ENCODE measurements around the gene PALD1. TPM values are rescaled to one million over a fixed set of nuclear protein-coding genes. Genes with fewer than 3 reads are reported as not detected.

Gene PALD1
- total RNA-seq, 6 experiments from 2014 or later = 0.81 to 2.9 (median 1.3) TPM

DNA sequence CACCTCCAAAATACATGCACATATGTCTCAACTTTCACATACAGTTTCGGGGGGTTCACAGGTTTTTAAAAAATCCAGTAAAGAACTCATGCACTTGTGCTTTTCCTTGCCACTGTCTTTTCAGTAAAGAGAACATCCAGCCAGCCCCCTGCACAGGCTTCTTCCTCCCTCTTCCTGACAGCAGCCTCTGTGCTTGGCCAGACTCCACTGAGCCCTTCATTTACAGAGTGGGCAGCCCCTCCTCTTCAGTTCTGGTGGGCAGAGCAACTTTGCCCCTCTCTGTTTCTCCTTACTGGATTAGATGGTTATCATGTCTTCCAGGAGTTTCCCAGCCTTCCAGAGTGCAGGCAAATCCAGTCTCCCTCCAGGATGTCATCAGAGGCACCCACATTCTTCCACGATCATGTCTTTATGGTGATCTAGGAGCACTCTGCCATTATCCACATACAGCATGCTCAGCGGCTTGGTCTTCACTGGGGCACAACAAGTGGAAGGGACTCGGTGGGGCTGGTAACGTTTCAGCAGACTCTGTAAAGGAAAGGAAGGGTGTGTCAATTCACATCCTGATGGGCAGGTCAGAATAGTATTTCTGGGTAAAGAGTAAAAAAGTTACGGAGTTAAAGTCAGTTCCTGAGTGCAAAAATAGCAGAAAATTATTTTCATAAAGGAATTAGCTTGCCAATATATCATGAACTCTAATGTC lies 45.9 kb upstream of the PALD1 start:
- no peak for ATAC-seq
- intact Hi-C loops (cut with DNase I) = no loop called here
- TF ChIP-seq POLR2A (IDR thresholded peaks at IDR 0.05) (no peak), CTCF (IDR thresholded peaks at IDR 0.05) (no peak)
- Histone ChIP-seq H3K4me3 (no peak overlapping the region), H3K4me1 (peaks cover 0 to 23% (median 9%) of the 10 kb centered on the region in 4 donors), H3K36me3 (peaks cover 0 to 11% (median 1%) of the 10 kb centered on the region in 4 donors), H3K27me3 (no peaks in the 10 kb centered on the region), H3K27ac (no peak overlapping the region), H3K9me3 (no peaks in the 10 kb centered on the region)
- no peak for DNase-seq
- 72% methylated on average over 6 of the region's 6 CpGs for WGBS (ENCODE audit: insufficient coverage, low coverage, low lambda C conversion rate, missing lambda C conversion rate)

- Histone ChIP-seq H3K27ac (no peak overlapping the region), H3K36me3 (peaks cover 0 to 1% (median 0%) of the 10 kb centered on the region in 4 donors), H3K4me3 (no peak overlapping the region), H3K27me3 (no peaks in the 10 kb centered on the region), H3K9me3 (no peaks in the 10 kb centered on the region), H3K4me1 (peaks cover 0 to 20% (median 9%) of the 10 kb centered on the region in 4 donors)
- intact Hi-C loops (cut with DNase I) = no loop called here
- WGBS (ENCODE audit: insufficient coverage, low coverage, low lambda C conversion rate, missing lambda C conversion rate) = 84% methylated on average over 6 of the region's 9 CpGs
- no peak for TF ChIP-seq POLR2A (IDR thresholded peaks at IDR 0.05)
- TF ChIP-seq CTCF (IDR thresholded peaks at IDR 0.05) = no peak
- ATAC-seq = no peak
- no peak for DNase-seq
These were observed 44.8 kb upstream of the PALD1 start for GRCh38 chr10:70433581-70434280.

DNA sequence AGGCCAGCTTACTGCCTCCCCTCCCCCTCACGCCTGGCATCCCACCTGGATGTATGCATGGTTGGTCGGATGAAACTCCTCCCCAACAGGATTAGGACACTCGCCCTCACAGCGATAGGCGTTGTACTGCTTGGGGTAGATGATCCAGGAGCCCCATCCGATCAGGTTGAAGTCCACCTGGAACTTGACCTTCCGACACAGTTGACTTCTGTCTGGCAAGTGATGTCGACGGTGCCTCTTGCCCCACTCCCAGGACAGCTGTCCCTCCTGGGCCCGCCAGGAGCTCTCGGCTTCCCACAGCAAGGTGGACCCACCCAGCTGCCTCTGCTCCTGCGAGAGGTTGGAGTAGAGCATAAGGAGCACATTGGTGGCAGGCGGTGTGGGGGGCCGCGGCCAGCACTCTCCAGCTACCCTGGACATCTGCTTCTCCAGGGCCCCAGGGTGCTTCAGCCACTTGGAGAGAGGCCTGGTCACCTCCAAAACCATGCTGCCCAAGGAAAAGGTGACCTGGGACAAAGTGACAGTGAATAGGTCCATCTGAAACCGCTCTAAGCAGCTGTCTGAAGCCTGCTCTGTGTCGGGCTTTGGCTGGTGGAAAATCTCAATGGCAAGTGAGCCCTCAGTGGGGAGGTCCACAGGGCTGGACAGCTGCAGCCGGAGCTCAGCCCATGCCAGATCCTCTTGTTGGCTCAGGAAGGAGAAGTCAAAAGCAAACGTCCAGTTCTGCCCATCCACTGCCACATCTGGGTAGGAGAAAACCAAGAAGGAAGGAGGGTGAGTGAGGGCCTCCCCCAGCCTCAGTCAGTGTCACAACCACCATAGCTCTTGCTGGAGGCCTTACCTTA lies 43.1 kb upstream of the PALD1 start:
- TF ChIP-seq POLR2A (IDR thresholded peaks at IDR 0.05) (no peak), CTCF (IDR thresholded peaks at IDR 0.05) (no peak)
- no peaks in the 10 kb centered on the region for H3K36me3 ChIP-seq
- peaks cover 0 to 6% (median 2%) of the 10 kb centered on the region in 4 donors for H3K4me1 ChIP-seq
- no peaks in the 10 kb centered on the region for H3K9me3 ChIP-seq
- H3K4me3 ChIP-seq = no peak overlapping the region
- peaks cover 0 to under 1% of the 10 kb centered on the region in 2 donors for H3K27me3 ChIP-seq
- ATAC-seq (no peak), DNase-seq (no peak)
- WGBS (ENCODE audit: insufficient coverage, low coverage, low lambda C conversion rate, missing lambda C conversion rate) = 50% methylated on average over 2 of the region's 19 CpGs
- H3K27ac ChIP-seq = no peak overlapping the region
- intact Hi-C loops (cut with DNase I) = no loop called here

DNA sequence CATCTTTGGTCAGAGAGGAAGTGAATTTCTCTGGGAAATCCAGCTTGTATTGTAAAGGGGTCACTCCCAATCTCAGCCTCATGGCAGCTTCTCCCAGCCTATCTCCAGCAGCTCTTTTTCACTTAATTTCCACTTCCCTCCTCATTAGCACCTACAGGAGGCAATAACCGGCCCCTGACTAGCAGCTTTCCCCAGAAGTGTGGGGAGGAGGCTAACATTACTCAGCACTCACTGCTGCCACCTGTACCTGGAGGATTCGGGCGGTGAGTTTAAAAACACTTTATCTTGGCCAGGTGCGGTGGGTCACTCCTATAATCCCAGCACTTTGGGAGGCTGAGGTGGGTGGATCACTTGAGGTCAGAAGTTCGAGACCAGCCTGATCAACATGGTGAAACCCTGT lies 40.8 kb upstream of the PALD1 start:
- no peaks in the 10 kb centered on the region for H3K36me3 ChIP-seq
- no peak overlapping the region for H3K4me3 ChIP-seq
- H3K27me3 ChIP-seq = peaks cover 0 to 17% of the 10 kb centered on the region in 2 donors
- DNase-seq (no peak), ATAC-seq (no peak)
- intact Hi-C loops (cut with DNase I) = no loop called here
- no peak for TF ChIP-seq POLR2A (IDR thresholded peaks at IDR 0.05)
- no peak for TF ChIP-seq CTCF (IDR thresholded peaks at IDR 0.05)
- 20% methylated on average over 4 of the region's 5 CpGs for WGBS (ENCODE audit: insufficient coverage, low coverage, low lambda C conversion rate, missing lambda C conversion rate)
- H3K9me3 ChIP-seq = no peaks in the 10 kb centered on the region
- H3K27ac ChIP-seq = no peak overlapping the region
- H3K4me1 ChIP-seq = no peaks in the 10 kb centered on the region

All from right lobe of liver (tissue), 6 donors.